HepG2 (cell line): ENCODE data around the gene ZNF628. TPM values are rescaled to one million over a fixed set of nuclear protein-coding genes. Genes with fewer than 3 reads are reported as not detected.

Source experiments
- ATAC-seq: fragments of 200-7000 bp; cut with Tn5 transposase; 3 replicates; pipeline ENCODE4 v1.9.1; 2020; ENCODE audit warnings: mild to moderate bottlenecking, moderate library complexity
- BruUV-seq: library from RNA; stranded (reverse); fragments of 400-500 nt; replicated peaks from 2 replicates; lab custom pipeline; 2021; lab: Mats Ljungman, UMichigan
- CTCF ChIA-PET: fragments of 300-600 bp; formaldehyde crosslinking; extraction: SDS; loops from one replicate; lab custom pipeline; 2021; ENCODE audit warnings: low total read pairs, inconsistent platforms, low intra/inter-chr PET ratio; lab: Yijun Ruan, JAX
- POLR2A ChIA-PET: fragments of 350-600 bp; sonication (Branson Sonifier 250); formaldehyde crosslinking; loops from one replicate; lab custom pipeline; 2020; ENCODE audit warnings: antibody characterized with exemption, inconsistent platforms; lab: Yijun Ruan, JAX
- DNase-seq: peaks from one replicate; pipeline ENCODE4 v3.0.0-alpha.2; 2015; ENCODE audit warnings: low spot score
- FAIRE-seq: peaks from 3 replicates; lab custom pipeline; 2011; peaks lifted over from hg19 to GRCh38; lab: Jason Lieb, UNC
- H2AFZ ChIP-seq: one replicate; pipeline ENCODE4 v1.6.1; 2011; ENCODE audit warnings: low read length, inconsistent platforms
- H3K27ac ChIP-seq: fragments of 300-600 bp; 3 replicates; pipeline ENCODE4 v1.8.0; 2011; ENCODE audit warnings: mixed run types, mild to moderate bottlenecking, mixed read lengths, low read length, inconsistent platforms; ENCODE audit not compliant: insufficient read depth; ENCODE audit errors: extremely low read length
- H3K27me3 ChIP-seq, 2 experiments: fragments of 200-600 bp in 1 of 2; 2 replicates in 1 of 2; 3 replicates in 1 of 2; pipeline versions ENCODE4 v1.6.0 to v1.8.0; 2011; ENCODE audit warnings: low read length in 2 of 2, mild to moderate bottlenecking in 2 of 2, moderate library complexity in 2 of 2, inconsistent platforms in 1 of 2; ENCODE audit not compliant: insufficient read depth in 2 of 2, control insufficient read depth in 1 of 2
- H3K36me3 ChIP-seq, 2 experiments: fragments of 200-600 bp in 1 of 2; replicated peaks in 1 of 2; 2 replicates in 1 of 2; 3 replicates in 1 of 2; pipeline versions ENCODE4 v1.5.1 to v1.8.0; 2011; ENCODE audit warnings: low read length in 2 of 2, inconsistent platforms in 1 of 2; ENCODE audit not compliant: insufficient read depth in 2 of 2, control insufficient read depth in 1 of 2
- H3K4me1 ChIP-seq: 2 replicates; pipeline ENCODE4 v1.5.1; 2012; ENCODE audit warnings: low read length, inconsistent platforms; ENCODE audit not compliant: insufficient read depth
- H3K4me2 ChIP-seq: 2 replicates; pipeline ENCODE4 v1.6.0; 2011; ENCODE audit warnings: low read depth, low read length, inconsistent platforms
- H3K4me3 ChIP-seq, 3 experiments: fragments of 200-600 bp in 1 of 3; sonication (generic), shearing (Covaris generic) in 1 of 3; replicated peaks in 1 of 3; 2 replicates each; pipeline ENCODE4 v1.5.1; 2011 to 2016; ENCODE audit warnings: low read length in 3 of 3, inconsistent platforms in 2 of 3, low read depth in 2 of 3, mild to moderate bottlenecking in 2 of 3, control low read depth in 1 of 3, mixed read lengths in 1 of 3; ENCODE audit not compliant: insufficient read depth in 1 of 3
- H3K79me2 ChIP-seq: one replicate; pipeline ENCODE4 v1.6.1; 2011; ENCODE audit warnings: low read length, inconsistent platforms; ENCODE audit not compliant: insufficient read depth
- H3K9ac ChIP-seq: 2 replicates; pipeline ENCODE4 v1.6.0; 2011; ENCODE audit warnings: mild to moderate bottlenecking, low read depth, low read length, inconsistent platforms; ENCODE audit not compliant: insufficient read depth
- H3K9me3 ChIP-seq: 2 replicates; pipeline ENCODE4 v1.5.1; 2012; ENCODE audit warnings: mild to moderate bottlenecking, low read length
- H4K20me1 ChIP-seq: 2 replicates; pipeline ENCODE4 v1.6.0; 2011; ENCODE audit warnings: inconsistent platforms, mild to moderate bottlenecking, low read length, moderate library complexity; ENCODE audit not compliant: insufficient read depth
- CEBPG ChIP-seq: IDR thresholded peaks from 2 replicates; pipeline ENCODE4 v1.6.1; 2016
- HES4 ChIP-seq: sonication (generic); formaldehyde crosslinking; IDR thresholded peaks from 2 replicates; pipeline ENCODE4 v1.9.0; 2021; ENCODE audit warnings: mild to moderate bottlenecking, missing genetic modification reagents, borderline replicate concordance
- PCBP2 ChIP-seq: fragments of 200-400 bp; formaldehyde crosslinking; optimal IDR thresholded peaks from 2 replicates; pipeline ENCODE3; 2018; ENCODE audit warnings: low read length, low read depth; ENCODE audit not compliant: poor library complexity, severe bottlenecking
- ZHX1 ChIP-seq: sonication (generic); formaldehyde crosslinking; IDR thresholded peaks from 2 replicates; pipeline ENCODE4 v1.8.1; 2022; ENCODE audit warnings: low read depth, mild to moderate bottlenecking, missing genetic modification reagents
- ZNF432 ChIP-seq: sonication (generic); formaldehyde crosslinking; IDR thresholded peaks from 2 replicates; pipeline ENCODE4 v1.5.0; 2020; ENCODE audit warnings: missing genetic modification reagents, mild to moderate bottlenecking, borderline replicate concordance
- ZNF44 ChIP-seq: sonication (generic); formaldehyde crosslinking; IDR thresholded peaks from 2 replicates; pipeline ENCODE4 v1.5.1; 2020; ENCODE audit warnings: mild to moderate bottlenecking, missing genetic modification reagents
- ZNF615 ChIP-seq: sonication (generic); formaldehyde crosslinking; IDR thresholded peaks from 2 replicates; pipeline ENCODE4 v1.5.0; 2020; ENCODE audit warnings: mild to moderate bottlenecking, missing genetic modification reagents, borderline replicate concordance
- whole genome bisulfite sequencing: methylation state at CpG from one replicate; pipeline ENCODE4 v1.1.6; 2017; ENCODE audit warnings: low lambda C conversion rate; 5-methylcytosine and 5-hydroxymethylcytosine counted together
- in situ Hi-C: cut with HindIII; loops from 2 replicates; pipeline ENCODE4 v1.10.0; 2017; ENCODE audit warnings: low pct_unique_long_range_greater_than_20kb; ENCODE audit not compliant: extremely low pct_ligation_motif_present
- intact Hi-C: fragments of 100-400 bp; cut with micrococcal nuclease; formaldehyde crosslinking; loops from one replicate; pipeline ENCODE4 v1.10.0; 2022; ENCODE audit not compliant: unreplicated experiment
- polyA plus RNA-seq, 8 experiments: library from polyadenylated mRNA; depleted of rRNA in 3 of 8; stranded (reverse) in 7 of 8; unstranded in 1 of 8; fragments of >200 nt; fragmentation: Illumina TruSeq in 4 of 8; extraction: Trizol in 4 of 8; gene quantifications; 2 replicates each; pipeline versions ENCODE4 v1.2.1 to v1.2.3, GENCODE V29; 2011 to 2016; ENCODE audit warnings: low read depth in 4 of 8, missing spikeins in 1 of 8, mixed read lengths in 1 of 8; ENCODE audit not compliant: insufficient read depth in 1 of 8
- total RNA-seq, 5 experiments: library from RNA; depleted of rRNA; stranded (reverse); fragments of >200 nt; fragmentation: Illumina TruSeq; extraction: Trizol; gene quantifications; 2 replicates each; pipeline ENCODE4 v1.2.3, GENCODE V29; 2016; ENCODE audit warnings: low read depth in 1 of 5

The ZNF628 gene
- total and polyA plus RNA-seq, 2 of the 13 experiments (the other 11 are each of a cell fraction or from before 2014, with no cell fraction given), result 0.54 to 1.2 TPM

- no peaks in the 10 kb centered on the region for H4K20me1 ChIP-seq
- H3K9me3 ChIP-seq, result no peaks in the 10 kb centered on the region
- no peak for TF ChIP-seq ZHX1 (CRISPR knock-in tag)
- no peak overlapping the region for H3K9ac ChIP-seq
- H3K27ac ChIP-seq, result no peak overlapping the region
- FAIRE-seq (no peak), DNase-seq (no peak), ATAC-seq (no peak)
- H2AFZ ChIP-seq, result no peak overlapping the region
- H3K79me2 ChIP-seq, result peaks cover 11% of the 10 kb centered on the region
- no peak overlapping the region for H3K4me3 ChIP-seq
- no peaks in the 10 kb centered on the region; a peak in 1 of 5 replicates for H3K27me3 ChIP-seq
- ChIA-PET CTCF (no interaction called here), POLR2A (no interaction called here)
- no peaks in the 10 kb centered on the region for H3K36me3 ChIP-seq
- in situ Hi-C loops (no loop called here), intact Hi-C loops (no loop called here)
- BruUV-seq, result no TSS peak
- 96% methylated on average over 29 of the region's 52 CpGs for WGBS
- H3K4me1 ChIP-seq, result peaks cover 24% of the 10 kb centered on the region
- no peak overlapping the region for H3K4me2 ChIP-seq
Observed at GRCh38 chr19:55481148-55481793, 4.9 kb downstream of the ZNF628 start.

GRCh38 chr19:55481794-55482155 lies 5.4 kb downstream of the ZNF628 start:
- H3K9ac ChIP-seq, result no peak overlapping the region
- H3K79me2 ChIP-seq, result peaks cover 11% of the 10 kb centered on the region
- no peak overlapping the region for H3K4me2 ChIP-seq
- ChIA-PET POLR2A (no interaction called here), CTCF (no interaction called here)
- no peak overlapping the region for H3K27ac ChIP-seq
- H3K36me3 ChIP-seq, result no peaks in the 10 kb centered on the region
- ATAC-seq (no peak), DNase-seq (no peak), FAIRE-seq (no peak)
- in situ Hi-C loops (no loop called here), intact Hi-C loops (no loop called here)
- no peaks in the 10 kb centered on the region for H4K20me1 ChIP-seq
- BruUV-seq, result no TSS peak
- no peaks in the 10 kb centered on the region; a peak in 1 of 5 replicates for H3K27me3 ChIP-seq
- no peak overlapping the region for H2AFZ ChIP-seq
- H3K4me3 ChIP-seq, result no peak overlapping the region
- 98% methylated on average over 38 of the region's 40 CpGs for WGBS
- no peaks in the 10 kb centered on the region for H3K9me3 ChIP-seq
- peaks cover 29% of the 10 kb centered on the region for H3K4me1 ChIP-seq
- TF ChIP-seq ZNF615, result no peak
- TF ChIP-seq PCBP2, result no peak
- TF ChIP-seq ZNF432 (CRISPR knock-in tag), result no peak
- no peak for TF ChIP-seq HES4
- no peak for TF ChIP-seq CEBPG (CRISPR knock-in tag)
- TF ChIP-seq ZNF44 (CRISPR knock-in tag), result no peak
- TF ChIP-seq, all 625 proteins: peak for 0
